Fibroblast of peridontal ligament (primary cell): Measurements from ENCODE around the gene RIOX2.
A peak's percentile ranks its signal among the peaks of the same experiment; 100 is the strongest.

Experiments
- DNase-seq: peaks from one replicate; pipeline ENCODE4 v3.0.0-alpha.2; 2010; ENCODE audit errors: extremely low read depth

Gene RIOX2

DNA sequence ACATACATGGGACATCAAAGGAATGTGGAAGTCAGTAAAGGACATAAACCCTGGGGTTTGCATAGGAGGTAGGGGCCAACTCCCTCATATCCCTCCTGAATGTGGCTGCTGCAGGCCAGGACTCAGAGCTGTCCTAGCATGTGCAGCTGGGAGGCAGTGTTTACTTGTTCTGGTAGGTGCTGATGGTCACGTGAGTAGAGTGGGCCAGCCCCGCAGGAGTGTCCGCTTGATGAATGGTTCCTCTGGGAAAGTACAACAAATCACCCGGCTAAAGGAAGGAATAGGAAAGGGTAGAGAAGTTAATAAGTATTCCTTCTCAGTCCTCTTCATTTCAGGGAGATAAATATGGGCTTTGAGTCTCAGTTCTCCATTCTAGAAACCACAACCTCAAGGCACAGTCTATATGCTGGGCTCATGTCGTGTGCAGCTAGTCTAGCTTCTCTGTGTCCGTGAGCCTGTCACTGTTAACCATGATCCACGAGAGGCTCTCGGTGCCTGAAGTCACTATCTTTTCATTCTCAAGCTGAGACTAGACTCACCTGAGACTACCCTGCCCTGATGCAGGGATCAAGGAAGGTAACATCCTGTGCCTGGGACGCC lies 17.9 kb downstream of the RIOX2 start:
- DNase-seq: no peak

DNA sequence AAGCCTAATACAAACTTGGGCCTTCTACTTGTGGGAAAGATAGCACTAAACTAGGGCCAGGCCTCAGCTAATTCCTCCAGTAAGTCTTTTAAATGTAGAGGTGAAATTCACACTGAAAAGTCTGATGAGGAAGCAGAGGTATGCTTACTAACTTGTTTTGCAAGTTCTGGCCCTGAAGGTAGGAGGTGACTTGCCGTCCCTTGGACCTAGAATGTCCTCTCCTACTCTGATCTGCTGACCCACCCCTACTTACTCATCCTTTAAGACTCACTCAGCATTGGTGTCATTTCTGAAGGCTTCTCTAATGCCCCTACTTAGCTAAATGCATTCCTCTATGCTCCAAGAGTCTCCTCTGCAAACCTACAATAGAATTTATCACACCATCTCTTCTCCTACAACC lies 19.4 kb downstream of the RIOX2 start:
- DNase-seq: no peak

DNA sequence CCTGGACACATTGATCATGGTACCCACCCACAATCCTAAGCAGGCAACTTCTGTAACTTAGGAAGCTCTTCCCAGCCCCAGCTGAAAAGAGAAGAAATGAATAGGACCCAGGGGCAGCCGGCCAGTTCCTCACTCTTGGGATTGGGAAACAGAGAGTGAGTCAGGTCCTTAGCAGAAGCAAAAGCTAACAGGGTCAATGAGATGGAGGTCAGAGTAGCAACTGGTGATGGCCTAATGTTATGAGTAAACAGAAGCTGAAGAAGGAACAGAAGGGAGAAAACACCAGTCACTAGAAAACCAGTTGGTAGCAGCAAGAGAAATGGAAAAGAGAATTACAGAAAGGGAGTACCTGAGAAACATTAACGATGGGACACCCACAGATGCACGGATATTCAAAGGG lies 20.0 kb downstream of the RIOX2 start:
- peak; percentile 79 for DNase-seq

DNA sequence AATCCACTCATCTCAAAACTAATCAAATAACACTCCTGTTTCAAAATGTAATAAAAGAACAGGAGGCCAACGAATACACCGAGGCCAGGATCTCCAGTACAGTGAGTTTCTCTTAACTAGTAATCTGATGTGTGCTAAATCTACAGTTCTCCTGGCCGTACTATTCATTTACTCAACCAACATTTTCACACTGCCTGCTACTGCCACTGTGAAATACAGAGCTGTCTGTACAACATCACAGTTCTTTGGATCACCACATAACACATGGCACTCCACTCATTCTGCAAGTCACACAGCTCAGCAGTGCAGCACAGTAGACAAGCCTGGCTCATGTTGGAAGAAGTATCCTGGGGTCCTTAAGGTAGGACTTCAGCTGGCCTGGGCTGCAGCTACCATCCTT lies 21.9 kb downstream of the RIOX2 start:
- DNase-seq: no peak

DNA sequence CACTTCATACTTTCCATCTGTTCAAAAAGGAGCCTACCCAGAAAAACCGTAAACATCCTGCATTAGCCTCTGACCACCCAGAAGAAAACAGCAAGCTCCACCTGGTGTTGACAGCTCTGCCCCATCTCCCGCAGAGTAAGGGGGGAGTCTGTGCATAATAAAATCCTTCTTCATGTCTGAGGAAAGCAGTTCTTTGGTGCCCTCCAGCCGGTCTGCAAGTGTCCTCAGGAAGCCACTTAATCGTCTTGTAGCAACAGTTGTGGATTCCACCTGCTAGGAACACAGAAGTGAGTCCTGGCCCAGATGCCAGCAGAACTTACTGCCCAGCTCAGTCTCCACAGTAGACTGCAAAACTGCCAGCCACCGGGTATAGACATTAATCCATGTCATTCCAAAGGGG lies 22.5 kb downstream of the RIOX2 start:
- no peak for DNase-seq

DNA sequence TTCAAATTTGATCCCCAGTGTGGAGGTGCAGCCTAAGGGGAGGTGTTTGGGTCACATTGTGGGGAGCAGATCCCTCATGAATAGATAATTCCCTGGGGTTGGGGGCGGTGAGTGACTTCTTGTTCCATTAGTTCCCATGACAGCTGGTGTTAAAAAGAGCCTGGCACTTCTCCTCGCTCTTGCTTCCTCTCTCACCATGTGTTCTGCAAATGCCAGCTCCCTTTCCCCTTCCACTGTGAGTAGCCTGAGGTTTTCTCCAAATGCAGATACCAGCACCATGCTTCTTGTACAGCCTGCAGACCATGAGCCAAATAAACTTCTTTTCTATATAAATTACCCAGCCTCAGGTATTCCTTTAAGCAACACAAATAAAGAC lies 23.1 kb downstream of the RIOX2 start:
- DNase-seq: no peak

DNA sequence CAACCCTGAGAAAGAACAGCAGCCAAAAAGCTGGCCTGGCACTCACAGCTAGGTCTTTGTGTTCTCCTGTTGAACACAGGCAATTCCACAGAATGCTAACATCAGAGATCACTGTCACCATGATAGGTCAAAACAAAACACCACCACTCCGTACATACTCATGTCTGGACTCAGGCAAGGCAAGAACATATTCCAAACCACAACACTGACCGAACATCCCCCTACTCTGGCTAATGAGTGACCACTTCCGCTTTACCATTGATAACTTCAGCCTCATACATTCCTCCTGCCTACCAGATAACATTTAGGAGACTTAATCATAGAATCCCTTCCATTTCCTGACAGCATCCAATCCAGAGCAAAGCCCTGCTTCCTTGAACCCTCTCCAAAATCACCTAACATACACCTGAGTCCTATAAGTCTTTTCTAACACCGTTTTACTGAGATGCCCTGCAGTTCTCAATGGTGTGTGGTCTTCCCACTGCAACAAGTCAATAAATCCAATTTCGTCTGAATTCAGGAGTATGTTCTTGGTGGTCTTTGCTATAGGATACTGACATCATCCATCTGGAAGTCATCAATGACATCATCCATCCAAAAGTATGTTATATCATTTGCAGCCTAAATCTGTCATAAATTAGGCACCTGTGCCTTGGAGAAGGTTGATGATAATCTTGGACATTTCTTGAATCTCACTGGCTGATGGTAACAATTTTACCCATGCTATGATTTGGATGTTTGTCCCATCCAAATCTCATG lies 23.7 kb downstream of the RIOX2 start:
- DNase-seq: no peak

DNA sequence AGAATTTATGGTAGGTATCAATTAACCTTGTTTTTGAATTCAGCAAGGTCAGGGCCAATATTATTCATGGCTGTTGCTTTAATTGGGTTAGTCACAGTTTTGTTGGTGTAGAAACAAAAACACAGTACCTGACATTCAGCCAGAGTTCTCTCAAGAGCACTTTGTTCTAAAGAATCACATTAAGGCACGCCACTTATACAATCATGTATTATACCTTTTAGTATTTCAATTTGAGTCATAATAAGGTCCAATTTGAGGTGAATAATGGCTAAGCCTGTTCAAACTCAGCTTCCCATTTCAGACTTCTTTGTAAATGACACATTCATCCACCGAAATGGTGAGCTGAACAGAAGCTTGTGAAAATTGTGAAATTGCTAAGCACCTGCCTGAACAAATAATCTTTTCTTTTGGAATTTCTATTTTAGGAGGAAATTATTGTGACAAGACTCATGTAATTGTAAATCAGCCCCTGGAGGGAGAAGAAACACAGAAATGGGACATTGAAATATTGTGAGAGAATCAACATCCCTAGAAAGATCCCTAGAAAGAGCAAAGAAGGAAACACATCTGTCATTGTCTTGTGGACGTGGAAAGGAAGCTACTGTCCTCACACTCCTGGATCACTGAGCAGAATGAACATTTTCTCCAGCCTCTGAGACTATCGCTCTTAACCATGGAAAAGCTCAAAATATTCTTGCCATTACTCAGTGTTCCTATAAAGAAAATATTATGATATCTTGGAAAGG lies 29.3 kb downstream of the RIOX2 start:
- no peak for DNase-seq

DNA sequence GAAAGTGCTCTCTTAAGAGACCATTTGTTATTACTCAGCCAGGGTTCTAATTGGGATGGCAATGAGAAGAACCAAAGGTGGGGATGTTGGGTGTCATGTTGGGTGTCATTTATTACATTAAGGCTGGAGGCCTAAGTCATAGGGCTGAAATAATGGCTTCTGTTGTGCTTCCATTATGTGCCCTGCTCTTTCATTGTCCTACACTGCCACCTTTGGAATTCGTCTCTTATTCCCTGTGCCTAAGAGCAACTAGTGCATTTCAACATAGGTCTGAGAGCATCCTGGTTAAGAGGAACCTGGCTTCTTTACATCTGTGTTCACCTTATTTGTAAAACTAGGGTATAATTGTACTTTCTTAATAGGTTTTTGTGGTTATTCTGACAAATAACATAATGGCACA lies 32.2 kb downstream of the RIOX2 start:
- DNase-seq: no peak

DNA sequence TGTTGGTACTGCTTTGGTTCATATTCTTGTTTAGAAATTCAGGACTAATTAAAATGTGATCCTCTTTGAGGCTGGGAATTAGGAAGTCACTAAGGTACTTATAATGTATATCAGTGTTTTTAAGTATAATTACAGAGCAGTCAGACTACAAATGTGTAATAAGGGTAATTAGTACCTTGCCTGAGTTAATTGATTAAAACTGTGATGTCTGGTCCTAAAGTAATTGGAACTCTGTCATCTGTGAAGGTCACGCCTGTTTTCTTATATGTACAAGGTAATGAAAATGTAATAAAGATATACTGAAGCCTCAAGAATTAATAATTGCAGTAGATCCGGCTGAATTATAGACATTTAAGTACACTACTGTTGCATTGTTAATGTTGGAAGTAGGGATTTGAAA lies 32.8 kb downstream of the RIOX2 start:
- no peak for DNase-seq

DNA sequence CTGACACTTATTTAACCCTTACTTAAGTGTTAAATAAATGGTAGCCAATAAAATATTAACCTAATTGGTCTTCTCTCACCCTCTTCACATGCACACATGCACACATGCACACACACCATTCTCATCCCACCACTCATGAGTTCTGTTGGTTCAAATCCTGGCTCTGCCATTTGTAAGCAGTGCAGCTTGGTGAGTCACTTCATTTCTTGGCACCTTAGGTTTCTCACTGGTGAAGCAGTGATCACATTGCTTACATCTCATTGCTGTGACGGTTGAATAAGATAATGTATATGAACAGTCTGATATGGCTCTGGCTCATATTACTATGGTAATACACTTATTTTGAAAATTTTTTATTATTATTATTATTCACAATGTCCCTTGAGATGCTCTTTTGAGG lies 33.8 kb downstream of the RIOX2 start:
- no peak for DNase-seq

DNA sequence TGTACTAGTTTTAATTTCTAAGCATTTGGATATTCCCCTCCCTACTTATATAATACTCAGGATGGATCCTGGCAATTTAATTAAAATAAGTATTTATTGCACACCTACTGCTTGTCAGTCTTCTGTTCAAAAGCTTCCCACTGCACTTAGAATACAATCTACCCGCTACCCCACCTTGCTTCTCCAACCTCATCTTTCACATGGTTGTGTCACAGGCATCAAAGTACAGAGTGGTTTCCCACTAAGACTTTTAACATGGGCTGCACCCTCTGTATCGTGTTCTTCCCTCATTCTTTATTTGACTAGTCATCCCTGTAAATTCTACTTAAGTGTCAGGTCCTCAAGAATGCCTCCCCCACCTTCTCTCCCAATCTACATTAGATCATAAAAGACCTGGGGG lies 35.0 kb downstream of the RIOX2 start:
- no peak for DNase-seq

DNA sequence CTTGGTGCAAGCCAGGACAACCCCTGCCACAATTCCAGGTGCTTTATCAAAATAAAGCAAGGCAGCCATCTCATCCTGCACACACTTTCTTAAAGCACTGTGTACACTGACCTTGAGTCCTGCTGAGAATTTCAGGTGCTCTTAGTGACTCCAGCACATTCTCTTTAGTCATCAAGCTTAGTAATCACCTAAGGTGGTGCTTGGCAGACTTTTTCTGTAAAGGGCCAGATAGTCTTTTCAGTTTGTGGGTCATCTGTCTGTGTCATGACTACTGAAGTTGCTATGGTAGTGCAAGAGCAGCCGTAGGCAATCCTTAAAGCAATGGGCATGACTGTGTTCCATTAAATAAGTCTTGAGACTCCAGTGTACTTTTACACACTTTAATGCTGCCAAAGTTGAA lies 36.4 kb downstream of the RIOX2 start:
- DNase-seq: no peak

DNA sequence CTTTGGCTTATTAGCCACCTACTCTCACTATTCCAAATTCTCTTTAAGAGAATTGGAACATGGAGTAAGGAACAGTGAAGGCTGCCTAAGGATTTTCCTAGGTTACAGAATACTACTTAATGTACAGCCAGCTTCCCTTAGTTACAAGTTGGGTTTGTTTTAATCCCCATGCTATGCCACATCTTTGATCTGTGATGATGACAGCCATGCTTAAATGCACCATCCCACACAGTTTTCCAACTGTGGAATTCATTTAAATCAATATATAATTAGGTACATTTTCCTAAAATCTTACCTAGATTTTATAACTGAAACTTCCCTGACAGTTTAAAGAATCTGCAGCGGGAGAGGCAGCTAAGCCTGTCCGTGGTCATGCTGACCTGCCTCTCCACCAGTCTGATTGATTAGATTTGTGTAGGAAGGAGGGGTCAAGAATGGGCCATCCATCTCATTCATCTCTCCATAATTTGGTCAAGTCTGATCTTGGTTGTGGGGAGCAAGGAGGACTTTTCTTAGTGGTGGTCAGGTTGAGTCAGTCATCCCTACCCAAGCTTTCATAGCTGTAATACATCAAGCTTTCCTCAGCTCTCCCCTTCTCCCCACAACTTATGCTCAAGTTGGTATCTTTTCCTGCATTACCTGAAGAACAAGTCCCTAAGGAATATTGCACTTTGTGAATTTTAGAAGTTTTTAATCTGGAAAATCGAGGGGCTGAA lies 37.1 kb downstream of the RIOX2 start:
- no peak for DNase-seq

DNA sequence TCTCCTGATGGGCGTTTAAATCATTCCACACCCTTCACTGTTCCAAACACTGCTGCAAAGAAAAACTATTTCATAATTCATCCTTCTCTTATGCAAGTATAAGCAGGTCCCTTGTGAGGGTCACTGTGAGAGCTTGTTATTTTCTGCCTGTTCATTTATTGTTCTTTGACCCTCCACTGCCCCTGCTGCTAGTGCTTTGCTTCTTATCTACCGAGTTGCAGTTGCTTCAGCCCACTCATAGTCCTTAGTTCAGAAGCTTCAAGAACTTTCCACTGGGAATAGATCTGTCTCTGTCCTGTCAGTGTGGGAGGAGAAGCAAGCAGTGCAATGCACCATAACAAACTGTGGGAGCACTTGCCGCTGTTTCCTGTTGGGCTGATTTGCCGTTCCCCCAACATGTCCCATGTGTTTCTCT lies 39.8 kb downstream of the RIOX2 start:
- DNase-seq: peak; percentile 13

DNA sequence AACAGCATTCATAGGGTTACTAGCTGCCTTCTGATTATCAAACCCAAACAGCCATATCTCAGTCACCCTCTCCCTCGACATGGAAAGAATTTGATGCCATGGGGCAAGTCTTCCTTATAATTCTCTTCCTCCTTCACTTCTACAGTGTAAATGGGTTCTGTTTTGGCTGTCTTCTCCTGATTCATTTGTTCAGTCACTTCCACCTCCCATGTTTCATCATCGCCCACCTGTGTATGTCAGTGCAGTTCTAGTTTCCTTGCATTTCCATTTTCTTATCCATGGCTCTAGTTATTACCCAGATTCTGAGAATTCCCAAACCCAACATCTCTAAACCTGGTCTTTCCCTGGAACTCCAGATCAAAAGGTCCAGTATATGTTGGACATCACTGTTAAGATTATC lies 41.0 kb downstream of the RIOX2 start:
- DNase-seq: no peak

DNA sequence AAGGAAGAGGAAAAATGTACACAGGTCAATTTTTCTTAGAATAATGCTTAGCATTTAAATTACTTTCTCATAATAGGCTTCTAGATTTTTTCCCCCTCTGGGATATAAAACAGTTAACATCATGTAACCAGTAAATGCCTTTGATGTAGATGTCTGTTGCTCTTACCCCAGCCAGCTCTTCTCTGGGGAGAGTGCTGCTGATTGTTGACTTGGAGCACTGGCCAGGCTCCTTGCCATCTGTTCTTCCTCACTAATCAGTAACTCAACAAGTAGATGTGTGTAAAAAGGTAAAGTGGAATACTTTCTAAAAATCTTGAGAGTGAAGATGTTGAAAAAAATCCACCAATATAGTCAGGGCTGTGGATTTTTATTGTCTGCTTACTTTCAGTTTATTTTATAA lies 42.2 kb downstream of the RIOX2 start:
- no peak for DNase-seq

DNA sequence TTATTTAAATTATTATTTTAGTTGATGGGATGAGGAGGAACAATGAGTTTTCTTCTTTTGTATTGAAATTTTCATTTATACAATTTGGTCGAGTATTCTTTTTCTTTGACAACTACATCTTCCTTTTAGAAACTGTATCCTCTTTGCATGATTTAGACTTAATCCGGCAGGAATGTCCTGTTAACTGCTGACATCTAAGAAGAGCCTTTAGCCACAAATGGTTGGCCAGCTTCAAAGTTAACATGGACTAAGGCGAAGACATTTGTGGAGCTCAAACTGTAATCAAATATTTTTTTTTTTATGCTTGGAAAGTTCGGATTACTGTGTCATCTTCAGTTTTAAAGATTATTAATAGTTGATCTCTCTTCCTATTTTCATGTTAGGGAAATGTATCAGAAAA lies 43.2 kb downstream of the RIOX2 start:
- DNase-seq: peak; percentile 17

DNA sequence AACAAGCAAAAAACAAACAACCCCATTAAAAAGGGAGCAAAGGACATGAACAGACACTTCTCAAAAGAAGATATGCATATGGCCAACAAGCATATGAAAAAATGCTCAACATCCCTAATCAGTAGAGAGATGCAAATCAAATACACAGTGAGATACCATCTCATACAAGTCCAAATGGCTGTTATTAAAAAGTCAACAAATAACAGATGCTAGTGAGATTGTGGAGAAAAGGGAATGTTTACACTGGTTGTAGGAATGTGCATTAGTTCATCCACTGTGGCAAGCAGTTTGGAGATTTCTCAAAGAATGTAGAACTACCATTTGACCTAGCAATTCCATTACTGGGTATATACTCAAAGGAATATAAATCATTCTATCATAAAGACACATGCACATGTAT lies 44.5 kb downstream of the RIOX2 start:
- peak; percentile 81 for DNase-seq

DNA sequence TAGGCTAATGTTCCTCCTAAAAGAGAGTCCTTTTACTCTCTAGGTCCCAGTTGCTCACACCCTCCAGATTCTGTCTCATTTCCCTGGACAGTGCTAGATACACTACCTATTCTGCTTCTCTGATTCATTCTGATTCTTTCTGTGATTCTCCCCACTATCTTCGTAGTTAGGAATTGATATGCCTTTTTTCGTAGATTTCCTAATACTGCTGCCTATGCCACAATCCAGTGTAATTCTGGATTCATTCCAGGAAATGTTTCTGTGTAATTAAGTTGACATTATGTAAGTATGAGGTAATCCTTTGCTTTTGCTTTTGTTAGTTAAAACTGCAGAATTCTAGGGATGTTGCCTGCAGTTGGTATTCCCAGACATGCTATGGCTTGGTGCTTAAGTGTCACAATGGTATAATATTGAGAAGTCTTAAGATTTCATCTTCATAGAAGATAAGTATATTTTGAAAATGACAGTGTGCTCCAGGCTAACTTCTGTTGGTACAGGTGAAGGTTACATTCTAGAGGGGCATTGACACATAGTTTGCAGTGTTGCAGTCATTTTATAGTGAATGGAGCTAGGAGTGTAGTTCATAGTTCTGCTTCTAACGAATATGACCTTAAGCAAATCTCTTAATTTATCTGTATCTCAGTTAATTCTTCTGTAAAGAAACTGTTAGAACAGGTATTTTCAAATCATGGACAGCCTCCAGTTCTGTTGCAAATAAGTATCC lies 54.3 kb downstream of the RIOX2 start:
- DNase-seq: peak; percentile 85

DNA sequence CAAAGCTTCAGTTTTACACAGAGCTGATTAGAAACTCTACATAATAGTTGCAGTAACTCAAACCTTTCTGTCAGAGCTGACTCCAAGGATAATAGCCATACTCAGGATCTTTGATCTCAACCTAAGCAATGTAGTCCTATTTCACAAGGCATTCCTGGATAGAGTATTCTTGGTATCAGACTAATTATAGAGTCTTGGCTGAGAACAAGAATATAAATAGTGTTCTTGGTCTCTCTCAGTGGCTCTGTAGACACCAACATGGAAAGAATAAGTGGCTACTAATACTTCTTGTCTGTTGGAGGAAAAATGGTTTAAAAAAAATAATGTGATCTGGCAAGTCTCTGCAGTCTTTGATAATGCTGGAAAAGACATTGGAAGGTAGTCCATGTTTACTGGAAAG lies 55.7 kb downstream of the RIOX2 start:
- DNase-seq: no peak

DNA sequence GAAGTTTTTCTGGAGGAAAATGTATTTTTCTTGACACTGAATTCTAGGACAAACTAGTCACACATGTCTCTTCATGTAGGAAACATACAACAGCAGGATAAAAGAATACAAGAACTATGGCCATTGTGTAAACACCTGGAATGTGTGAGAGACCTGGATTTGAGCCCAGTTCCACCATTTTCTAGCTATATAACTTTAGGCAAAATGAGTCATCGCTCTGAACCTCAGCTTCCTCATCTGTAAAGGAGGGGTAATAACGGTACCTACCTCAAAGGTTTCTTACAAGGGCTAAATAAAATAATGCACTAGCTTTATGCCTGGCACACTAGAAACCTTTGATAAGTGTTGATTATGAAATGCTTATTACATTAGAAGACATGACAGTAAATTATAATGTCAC lies 57.8 kb downstream of the RIOX2 start:
- no peak for DNase-seq
